ENCODE results near the gene MYRIP. TPM values are rescaled to one million over a fixed set of nuclear protein-coding genes. Genes with fewer than 3 reads are reported as not detected.
"Not testable (repeated sequence)": the region's sequence is repeated elsewhere in the genome, so short reads cannot be mapped to it uniquely, and the experiment has no call there.

Gene MYRIP
- polyA plus RNA-seq, 1 of the 3 experiments (the other 2 are of a cell fraction) = 1.2 TPM

- H2AFZ ChIP-seq (ENCODE audit: low read depth); H3K4me1 ChIP-seq (ENCODE audit: control insufficient read depth in 1 of 2, insufficient read depth in 2 of 2, low read depth in 1 of 2, low read length in 1 of 2); H3K27me3 ChIP-seq (ENCODE audit: insufficient read depth); H3K27ac ChIP-seq (ENCODE audit: low read depth in 2 of 2, low read length in 1 of 2); H3K4me3 ChIP-seq (ENCODE audit: low read depth in 2 of 2, low read length in 1 of 2); CTCF ChIA-PET; H3K79me2 ChIP-seq (ENCODE audit: insufficient read depth); H3K9ac ChIP-seq; DNase-seq; POLR2A ChIA-PET; H3K4me2 ChIP-seq; H3K9me3 ChIP-seq; H3K9me2 ChIP-seq; H4K20me1 ChIP-seq (ENCODE audit: insufficient read depth); H3K36me3 ChIP-seq (replicated peaks in 1 of 2; ENCODE audit: control insufficient read depth in 1 of 2, insufficient read depth in 2 of 2, low read length in 1 of 2): not testable (repeated sequence)
- WGBS (ENCODE audit: low lambda C conversion rate) = 91% methylated on average over 8 of the region's 41 CpGs
- H3F3A ChIP-seq (replicated peaks; ENCODE audit: insufficient read depth) = peaks cover 21% of the 10 kb centered on the region
These were observed 268.6 kb downstream of the MYRIP start for GRCh38 chr3:40077828-40078492.

- Histone ChIP-seq H2AFZ (ENCODE audit: low read depth) (no peak overlapping the region), H3K9me2 (no peaks in the 10 kb centered on the region), H3K4me3 (ENCODE audit: low read depth in 2 of 2, low read length in 1 of 2) (no peak overlapping the region), H3K4me1 (ENCODE audit: control insufficient read depth in 1 of 2, insufficient read depth in 2 of 2, low read depth in 1 of 2, low read length in 1 of 2) (no peaks in the 10 kb centered on the region), H3K36me3 (replicated peaks in 1 of 2; ENCODE audit: control insufficient read depth in 1 of 2, insufficient read depth in 2 of 2, low read length in 1 of 2) (no peaks in the 10 kb centered on the region), H3K27ac (ENCODE audit: low read depth in 2 of 2, low read length in 1 of 2) (peak overlapping the region in 1 of 2 experiments; percentile 51; a peak in 2 of 4 replicates), H4K20me1 (ENCODE audit: insufficient read depth) (no peaks in the 10 kb centered on the region), H3K27me3 (ENCODE audit: insufficient read depth) (no peaks in the 10 kb centered on the region), H3K9ac (no peak overlapping the region), H3F3A (replicated peaks; ENCODE audit: insufficient read depth) (peaks cover 21% of the 10 kb centered on the region), H3K79me2 (ENCODE audit: insufficient read depth) (no peaks in the 10 kb centered on the region), H3K9me3 (no peaks in the 10 kb centered on the region), H3K4me2 (no peak overlapping the region)
- ChIA-PET CTCF (interaction anchor here (1.4 kb wide), 1 partner anchor 267 kb away, joined by 3 read pairs; no protein-coding TSS in a partner anchor), POLR2A (no interaction called here)
- TF ChIP-seq FOXJ3 (CRISPR knock-in tag; IDR thresholded peaks at IDR 0.05) (no peak), EP300 (IDR thresholded peaks at IDR 0.05; ENCODE audit: borderline replicate concordance in 1 of 2, low read depth in 1 of 2, low read length in 1 of 2) (no peak), IRF3 (IDR thresholded peaks at IDR 0.05; ENCODE audit: low read depth, low read length) (no peak), RFX5 (IDR thresholded peaks at IDR 0.05; ENCODE audit: low read length) (no peak), RXRA (IDR thresholded peaks at IDR 0.05; ENCODE audit: borderline replicate concordance, low read depth) (no peak)
- DNase-seq = no peak
- 65% methylated on average over 3 of the region's 3 CpGs for WGBS (ENCODE audit: low lambda C conversion rate)
These were observed 269.2 kb downstream of the MYRIP start for GRCh38 chr3:40078590-40078989.

GRCh38 chr3:40079203-40079846 is 269.9 kb downstream of the MYRIP start:
- H2AFZ ChIP-seq (ENCODE audit: low read depth) = 0 out of 2 replicates have a peak overlapping the region, but pooled peaks have one; percentile 49
- ChIA-PET CTCF (interaction anchor here (1.0 to 1.4 kb wide), 2 partner anchors 267 to 373 kb away, joined by 3 read pairs; no protein-coding TSS in a partner anchor), POLR2A (no interaction called here)
- no peaks in the 10 kb centered on the region for H3K27me3 ChIP-seq (ENCODE audit: insufficient read depth)
- H4K20me1 ChIP-seq (ENCODE audit: insufficient read depth) = no peaks in the 10 kb centered on the region
- 70% methylated on average over 4 of the region's 4 CpGs for WGBS (ENCODE audit: low lambda C conversion rate)
- no peak overlapping the region for H3K9ac ChIP-seq
- no peak overlapping the region for H3K4me3 ChIP-seq (ENCODE audit: low read depth in 2 of 2, low read length in 1 of 2)
- no peaks in the 10 kb centered on the region for H3K4me1 ChIP-seq (ENCODE audit: control insufficient read depth in 1 of 2, insufficient read depth in 2 of 2, low read depth in 1 of 2, low read length in 1 of 2)
- H3F3A ChIP-seq (replicated peaks; ENCODE audit: insufficient read depth) = peaks cover 21% of the 10 kb centered on the region
- TF ChIP-seq NFIC (IDR thresholded peaks at IDR 0.05; ENCODE audit: borderline replicate concordance) (0 out of 2 replicates have a peak, but pooled peaks have one; percentile 8), TEAD4 (IDR thresholded peaks at IDR 0.05; ENCODE audit: borderline replicate concordance, insufficient read depth) (peak; percentile 72; the same call in 1 of the 2 replicates), MAX (IDR thresholded peaks at IDR 0.05; ENCODE audit: low read depth) (0 out of 2 replicates have a peak, but pooled peaks have one; percentile 49), JUND (IDR thresholded peaks at IDR 0.05) (peak; percentile 28), IRF3 (IDR thresholded peaks at IDR 0.05; ENCODE audit: low read depth, low read length) (no peak), FOSL2 (IDR thresholded peaks at IDR 0.05; ENCODE audit: borderline replicate concordance, low read depth) (peak; percentile 61; the same call in 1 of the 2 replicates), EP300 (IDR thresholded peaks at IDR 0.05; ENCODE audit: borderline replicate concordance in 1 of 2, low read depth in 1 of 2, low read length in 1 of 2) (peak in 1 of 2 experiments; percentile 51; a peak in 1 of 4 replicates), USF1 (IDR thresholded peaks at IDR 0.05; ENCODE audit: borderline replicate concordance, low read depth) (no peak), TCF12 (IDR thresholded peaks at IDR 0.05) (peak; percentile 54)
- no peaks in the 10 kb centered on the region for H3K9me2 ChIP-seq
- no peaks in the 10 kb centered on the region for H3K79me2 ChIP-seq (ENCODE audit: insufficient read depth)
- DNase-seq = no peak
- no peaks in the 10 kb centered on the region for H3K9me3 ChIP-seq
- H3K4me2 ChIP-seq = no peak overlapping the region
- H3K36me3 ChIP-seq (replicated peaks in 1 of 2; ENCODE audit: control insufficient read depth in 1 of 2, insufficient read depth in 2 of 2, low read length in 1 of 2) = no peaks in the 10 kb centered on the region
- peak overlapping the region; percentile 34 to 51; a peak in 3 of 4 replicates for H3K27ac ChIP-seq (ENCODE audit: low read depth in 2 of 2, low read length in 1 of 2)

Measured in SK-N-SH (cell line).